HG02884 (cell line): Measurements from ENCODE around the gene PIK3C2B.
A peak's percentile ranks its signal among the peaks of the same experiment; 100 is the strongest.

ENCODE experiments used
- ATAC-seq: cut with Tn5 transposase; IDR thresholded peaks from one replicate; pipeline ENCODE4 v1.9.1; 2021; ENCODE audit warnings: mild to moderate bottlenecking, moderate library complexity; ENCODE audit not compliant: unreplicated experiment

The PIK3C2B gene

GRCh38 chr1:204461331-204462228 lies 33.0 kb downstream of the PIK3C2B start:
- ATAC-seq = no peak

- ATAC-seq = no peak
Observed at GRCh38 chr1:204460346-204460745, 34.3 kb downstream of the PIK3C2B start.

- ATAC-seq = no peak
Observed at GRCh38 chr1:204459706-204460105, 34.9 kb downstream of the PIK3C2B start.

GRCh38 chr1:204457666-204458065 lies 36.9 kb downstream of the PIK3C2B start:
- no peak for ATAC-seq

- no peak for ATAC-seq
Observed at GRCh38 chr1:204456826-204457442, 37.7 kb downstream of the PIK3C2B start.

- ATAC-seq = no peak
Observed at GRCh38 chr1:204455831-204456145, 38.8 kb downstream of the PIK3C2B start.

GRCh38 chr1:204455063-204455830 lies 39.4 kb downstream of the PIK3C2B start:
- ATAC-seq = no peak

GRCh38 chr1:204454476-204454875 lies 40.1 kb downstream of the PIK3C2B start:
- ATAC-seq = no peak

GRCh38 chr1:204453141-204453772 lies 41.3 kb downstream of the PIK3C2B start:
- ATAC-seq = peak; percentile 71

GRCh38 chr1:204451352-204452124 lies 43.1 kb downstream of the PIK3C2B start:
- ATAC-seq = no peak

GRCh38 chr1:204450461-204451257 lies 43.9 kb downstream of the PIK3C2B start:
- ATAC-seq = no peak

GRCh38 chr1:204449678-204450280 lies 44.8 kb downstream of the PIK3C2B start:
- no peak for ATAC-seq

- no peak for ATAC-seq
Observed at GRCh38 chr1:204448991-204449677, 45.5 kb downstream of the PIK3C2B start.

GRCh38 chr1:204448344-204448964 lies 46.2 kb downstream of the PIK3C2B start:
- ATAC-seq = no peak

- ATAC-seq = no peak
Observed at GRCh38 chr1:204447736-204448135, 46.9 kb downstream of the PIK3C2B start.

- ATAC-seq = no peak
Observed at GRCh38 chr1:204447190-204447589, 47.4 kb downstream of the PIK3C2B start.

GRCh38 chr1:204446413-204447111 lies 48.0 kb downstream of the PIK3C2B start:
- no peak for ATAC-seq
